HUES6 (cell line): Measurements from ENCODE around the gene ADTRP.

ENCODE experiments used
- H3K27ac ChIP-seq: 2 replicates; pipeline ENCODE4 v1.7.0; 2013; ENCODE audit warnings: low read depth, mild to moderate bottlenecking, low read length, inconsistent platforms
- H3K27me3 ChIP-seq: 2 replicates; pipeline ENCODE4 v1.6.1; 2013; ENCODE audit warnings: low read length; ENCODE audit not compliant: control insufficient read depth, insufficient read depth
- H3K36me3 ChIP-seq: 2 replicates; pipeline ENCODE4 v1.6.1; 2013; ENCODE audit warnings: low read length; ENCODE audit not compliant: control insufficient read depth, insufficient read depth
- H3K4me1 ChIP-seq: 2 replicates; pipeline ENCODE4 v1.6.1; 2013; ENCODE audit warnings: low read length; ENCODE audit not compliant: control insufficient read depth, insufficient read depth
- H3K4me3 ChIP-seq: 2 replicates; pipeline ENCODE4 v1.5.1; 2013; ENCODE audit warnings: low read depth, low read length
- H3K9ac ChIP-seq: one replicate; pipeline ENCODE4 v1.6.1; 2013; ENCODE audit warnings: mild to moderate bottlenecking, low read length
- H3K9me3 ChIP-seq: 2 replicates; pipeline ENCODE4 v1.6.1; 2013; ENCODE audit warnings: low read depth, low read length; ENCODE audit not compliant: control insufficient read depth, insufficient read depth

Gene ADTRP

DNA sequence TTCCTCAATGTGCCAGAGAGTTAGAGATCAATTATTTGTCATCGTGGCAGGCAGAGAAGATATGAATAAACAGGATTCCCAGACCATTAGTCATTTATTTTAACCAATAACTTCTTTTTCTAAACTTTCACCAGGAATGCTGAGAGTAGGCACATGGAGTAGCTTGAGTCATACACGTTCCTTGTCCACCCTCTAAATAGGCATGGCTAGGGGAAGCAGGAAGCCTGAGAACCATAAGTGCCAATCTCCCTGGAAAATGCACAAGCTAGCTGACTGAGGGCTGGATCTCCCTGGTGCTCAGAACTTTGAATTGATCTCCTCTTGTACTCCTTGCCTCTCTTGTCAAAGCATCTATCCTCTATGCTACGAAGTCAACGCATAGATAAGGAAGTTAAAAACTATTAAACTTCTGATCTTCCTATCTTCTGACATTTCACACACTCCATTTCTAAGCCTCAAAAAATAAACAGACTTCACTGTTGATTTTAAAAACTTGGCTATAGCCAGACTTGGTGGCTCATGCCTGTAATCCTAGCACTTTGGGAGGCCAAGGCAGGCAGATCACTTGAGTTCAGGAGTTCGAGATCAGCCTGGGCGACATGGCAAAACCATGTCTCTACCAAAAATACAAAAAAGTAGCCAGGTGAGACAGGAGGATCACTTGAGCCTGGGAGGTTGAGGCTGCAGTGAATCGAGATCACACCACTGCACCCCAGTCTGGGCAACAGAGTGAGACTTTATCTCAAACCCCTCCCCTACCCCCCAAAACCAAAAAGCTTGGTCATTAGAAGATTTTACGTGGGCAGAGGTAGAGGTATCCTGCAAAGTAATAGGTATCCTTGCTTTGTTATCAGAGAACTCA lies 11.8 kb downstream of the ADTRP start:
- H3K4me3 ChIP-seq = no peak overlapping the region
- no peaks in the 10 kb centered on the region for H3K9me3 ChIP-seq
- H3K4me1 ChIP-seq = peaks cover 46% of the 10 kb centered on the region
- no peak overlapping the region for H3K9ac ChIP-seq
- no peak overlapping the region for H3K27ac ChIP-seq
- no peaks in the 10 kb centered on the region for H3K36me3 ChIP-seq
- H3K27me3 ChIP-seq = no peaks in the 10 kb centered on the region

GRCh38 chr6:11766043-11766442 lies 12.6 kb downstream of the ADTRP start:
- H3K27ac ChIP-seq = no peak overlapping the region
- H3K9me3 ChIP-seq = no peaks in the 10 kb centered on the region
- H3K36me3 ChIP-seq = no peaks in the 10 kb centered on the region
- no peak overlapping the region for H3K4me3 ChIP-seq
- peaks cover 41% of the 10 kb centered on the region for H3K4me1 ChIP-seq
- H3K27me3 ChIP-seq = no peaks in the 10 kb centered on the region
- no peak overlapping the region for H3K9ac ChIP-seq

GRCh38 chr6:11764250-11764604 lies 14.4 kb downstream of the ADTRP start:
- Histone ChIP-seq H3K9ac (no peak overlapping the region), H3K4me3 (no peak overlapping the region), H3K27me3 (no peaks in the 10 kb centered on the region), H3K9me3 (no peaks in the 10 kb centered on the region), H3K27ac (no peak overlapping the region), H3K36me3 (no peaks in the 10 kb centered on the region), H3K4me1 (peaks cover 32% of the 10 kb centered on the region)

DNA sequence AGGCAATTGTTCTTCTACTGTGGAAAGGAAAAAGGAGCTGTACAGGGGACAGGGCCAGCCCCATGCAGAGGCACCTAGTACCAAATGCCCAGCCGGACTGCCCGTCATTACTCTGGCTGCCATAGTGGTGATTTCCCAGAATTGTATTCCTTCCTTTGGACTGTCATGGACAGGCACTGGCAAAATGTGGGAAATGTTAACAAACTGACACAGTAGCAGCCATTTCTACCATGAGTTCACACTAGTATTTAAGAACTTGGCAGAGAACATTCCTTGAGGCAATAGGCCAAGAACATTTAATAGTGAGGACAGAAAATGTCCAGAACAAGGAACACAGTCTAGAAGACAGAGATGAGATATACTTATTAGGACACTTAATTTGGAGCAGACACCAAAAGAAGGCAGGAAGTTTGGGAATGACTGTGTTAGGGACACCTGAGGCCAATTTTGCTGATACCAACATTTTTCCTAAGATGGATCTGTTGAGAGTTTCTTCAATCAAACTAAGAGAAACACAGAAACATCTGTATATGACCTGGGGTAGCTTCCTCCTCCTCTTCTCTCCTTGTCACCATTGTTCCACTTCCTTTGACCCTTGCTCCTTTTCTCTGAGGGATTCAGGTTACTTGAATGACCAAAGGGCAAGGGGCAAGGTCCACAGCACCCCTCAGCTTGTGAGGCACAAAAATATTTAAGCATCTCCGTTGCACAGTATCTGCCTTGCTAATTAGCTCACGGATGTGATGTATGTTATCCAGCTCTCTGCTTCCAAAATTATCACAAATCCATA lies 14.9 kb downstream of the ADTRP start:
- H3K4me3 ChIP-seq = no peak overlapping the region
- peaks cover 32% of the 10 kb centered on the region for H3K4me1 ChIP-seq
- H3K36me3 ChIP-seq = no peaks in the 10 kb centered on the region
- H3K27ac ChIP-seq = no peak overlapping the region
- no peaks in the 10 kb centered on the region for H3K27me3 ChIP-seq
- no peaks in the 10 kb centered on the region for H3K9me3 ChIP-seq
- H3K9ac ChIP-seq = no peak overlapping the region

DNA sequence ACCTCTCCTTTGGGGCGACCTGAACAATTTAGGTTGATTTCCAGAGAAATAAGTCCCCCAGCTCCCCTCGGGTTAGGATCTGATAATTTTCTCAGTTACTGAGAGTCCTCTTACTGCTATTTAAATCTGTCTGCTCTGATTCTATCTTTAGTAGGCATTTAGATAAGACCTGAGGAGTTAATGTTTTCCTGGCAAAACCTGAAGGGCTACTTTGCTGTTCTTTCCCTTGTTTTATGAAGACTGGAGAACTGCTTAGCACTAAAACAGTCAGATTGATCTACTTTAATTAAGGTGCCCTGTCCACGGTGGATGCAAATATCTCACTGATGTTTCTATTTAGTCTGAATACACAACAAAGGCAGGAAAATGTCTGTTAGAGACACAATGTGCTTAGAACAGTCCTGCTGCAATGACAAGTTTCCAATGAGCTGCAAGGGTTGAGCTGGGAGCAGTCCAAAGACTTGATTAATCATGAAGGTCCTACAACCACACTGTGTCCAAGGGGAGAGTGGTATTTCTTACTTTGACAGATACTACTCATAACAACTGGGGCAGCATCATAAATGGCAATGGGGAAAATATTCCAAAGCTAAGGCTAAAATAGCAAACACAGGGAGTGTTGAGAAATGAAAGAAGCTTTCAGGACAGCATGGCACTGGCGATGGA lies 15.7 kb downstream of the ADTRP start:
- Histone ChIP-seq H3K27ac (no peak overlapping the region), H3K27me3 (no peaks in the 10 kb centered on the region), H3K9ac (no peak overlapping the region), H3K4me1 (peaks cover 32% of the 10 kb centered on the region), H3K4me3 (no peak overlapping the region), H3K9me3 (peaks cover 1% of the 10 kb centered on the region), H3K36me3 (no peaks in the 10 kb centered on the region)

DNA sequence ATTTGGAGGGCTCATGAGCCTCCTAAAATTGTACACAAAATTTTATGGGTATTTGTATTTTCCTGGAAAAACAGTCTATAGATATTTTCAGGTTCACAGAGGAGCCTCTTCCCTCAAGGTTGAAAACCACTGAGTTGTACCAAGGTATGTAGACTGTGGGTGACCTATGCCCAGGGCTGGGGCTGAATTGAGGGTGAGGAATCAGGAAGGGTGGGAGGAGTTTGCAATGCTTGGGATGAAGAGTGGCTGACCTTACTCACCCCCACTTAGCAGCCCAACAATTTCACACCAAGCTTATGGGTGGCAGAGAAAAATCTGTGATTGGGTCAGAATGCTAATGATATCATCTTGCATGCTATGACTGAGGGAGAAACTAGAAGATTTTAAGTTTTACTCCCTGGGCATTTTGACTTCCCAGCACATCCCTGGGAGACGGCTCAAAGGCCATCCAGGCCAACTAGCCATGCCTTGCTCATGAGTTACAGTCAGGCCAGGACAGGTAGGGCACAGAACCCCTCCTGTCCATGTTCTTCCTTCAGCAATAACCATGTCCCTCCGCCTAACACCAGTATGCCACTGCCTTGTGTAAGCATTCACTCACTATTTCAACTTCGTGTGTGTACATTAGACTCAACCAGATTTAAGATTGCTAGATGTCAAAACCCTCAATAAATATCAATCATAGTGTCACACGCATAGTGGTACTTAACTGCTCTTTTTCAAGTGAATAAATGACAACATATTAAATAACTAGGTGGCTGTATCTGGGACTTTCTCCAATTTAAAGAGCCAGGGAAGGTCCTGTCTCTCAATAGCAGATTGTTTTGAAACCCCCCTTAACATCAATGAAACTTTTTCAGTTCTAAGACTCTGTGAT lies 16.6 kb downstream of the ADTRP start:
- H3K9me3 ChIP-seq = peaks cover 10% of the 10 kb centered on the region
- no peaks in the 10 kb centered on the region for H3K27me3 ChIP-seq
- no peak overlapping the region for H3K9ac ChIP-seq
- no peak overlapping the region for H3K27ac ChIP-seq
- H3K36me3 ChIP-seq = no peaks in the 10 kb centered on the region
- no peak overlapping the region for H3K4me3 ChIP-seq
- peaks cover 25% of the 10 kb centered on the region for H3K4me1 ChIP-seq

DNA sequence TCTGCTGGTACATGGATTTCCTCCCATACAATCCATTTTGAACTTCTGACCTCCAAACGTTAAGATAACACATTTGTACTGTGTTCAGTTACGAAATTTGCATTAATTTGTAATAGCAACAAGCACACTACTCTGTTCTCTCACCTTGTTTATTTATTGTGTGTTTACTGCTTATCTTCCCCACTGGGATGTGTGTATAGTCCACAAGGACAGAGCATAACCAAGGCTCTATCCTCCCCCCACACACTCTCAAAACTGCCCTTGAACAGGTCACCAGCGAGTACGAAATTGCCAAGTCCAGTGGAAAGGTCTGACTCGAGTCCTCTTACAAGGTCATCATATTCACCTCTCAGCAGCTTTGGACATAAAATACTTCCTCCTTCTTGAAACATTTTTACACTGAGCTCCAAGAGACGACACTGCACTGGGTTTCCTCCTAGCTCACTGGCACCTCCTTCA lies 18.6 kb downstream of the ADTRP start:
- H3K4me3 ChIP-seq = no peak overlapping the region
- no peaks in the 10 kb centered on the region for H3K27me3 ChIP-seq
- H3K4me1 ChIP-seq = peaks cover 11% of the 10 kb centered on the region
- H3K9me3 ChIP-seq = peaks cover 10% of the 10 kb centered on the region
- H3K9ac ChIP-seq = no peak overlapping the region
- H3K27ac ChIP-seq = no peak overlapping the region
- no peaks in the 10 kb centered on the region for H3K36me3 ChIP-seq

GRCh38 chr6:11758878-11759277 lies 19.7 kb downstream of the ADTRP start:
- H3K9me3 ChIP-seq = peaks cover 10% of the 10 kb centered on the region
- H3K9ac ChIP-seq = no peak overlapping the region
- H3K4me3 ChIP-seq = no peak overlapping the region
- H3K27ac ChIP-seq = no peak overlapping the region
- peaks cover 11% of the 10 kb centered on the region for H3K4me1 ChIP-seq
- H3K27me3 ChIP-seq = no peaks in the 10 kb centered on the region
- no peaks in the 10 kb centered on the region for H3K36me3 ChIP-seq

DNA sequence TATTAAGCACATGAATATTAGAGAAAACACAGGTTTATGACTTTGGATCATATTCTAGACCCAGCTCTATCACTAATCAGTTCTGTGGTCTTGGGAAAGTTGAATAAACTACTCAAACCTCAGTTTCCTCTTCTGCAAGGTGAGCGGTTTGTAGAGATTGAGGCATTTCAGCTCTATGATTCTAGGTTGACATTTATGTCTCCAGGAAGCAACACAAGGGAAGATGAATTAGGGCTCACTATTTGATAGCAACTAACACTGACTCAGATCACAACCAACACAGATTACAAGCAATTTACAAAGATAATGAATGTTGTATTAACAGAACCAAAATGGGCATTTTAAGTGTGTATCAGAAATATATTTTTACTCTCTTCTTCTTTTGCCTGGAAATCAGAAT lies 21.9 kb downstream of the ADTRP start:
- Histone ChIP-seq H3K27me3 (no peaks in the 10 kb centered on the region), H3K27ac (no peak overlapping the region), H3K36me3 (no peaks in the 10 kb centered on the region), H3K4me3 (no peak overlapping the region), H3K9ac (no peak overlapping the region), H3K9me3 (peaks cover 10% of the 10 kb centered on the region), H3K4me1 (peaks cover 6% of the 10 kb centered on the region)

GRCh38 chr6:11756292-11756691 lies 22.3 kb downstream of the ADTRP start:
- H3K4me1 ChIP-seq = peaks cover 6% of the 10 kb centered on the region
- H3K9ac ChIP-seq = no peak overlapping the region
- peaks cover 10% of the 10 kb centered on the region for H3K9me3 ChIP-seq
- no peak overlapping the region for H3K27ac ChIP-seq
- H3K36me3 ChIP-seq = no peaks in the 10 kb centered on the region
- no peaks in the 10 kb centered on the region for H3K27me3 ChIP-seq
- no peak overlapping the region for H3K4me3 ChIP-seq
